ENCODE results near the gene NPPC.
"Not testable (repeated sequence)": the region's sequence is repeated elsewhere in the genome, so short reads cannot be mapped to it uniquely, and the experiment has no call there.

The NPPC gene

DNA sequence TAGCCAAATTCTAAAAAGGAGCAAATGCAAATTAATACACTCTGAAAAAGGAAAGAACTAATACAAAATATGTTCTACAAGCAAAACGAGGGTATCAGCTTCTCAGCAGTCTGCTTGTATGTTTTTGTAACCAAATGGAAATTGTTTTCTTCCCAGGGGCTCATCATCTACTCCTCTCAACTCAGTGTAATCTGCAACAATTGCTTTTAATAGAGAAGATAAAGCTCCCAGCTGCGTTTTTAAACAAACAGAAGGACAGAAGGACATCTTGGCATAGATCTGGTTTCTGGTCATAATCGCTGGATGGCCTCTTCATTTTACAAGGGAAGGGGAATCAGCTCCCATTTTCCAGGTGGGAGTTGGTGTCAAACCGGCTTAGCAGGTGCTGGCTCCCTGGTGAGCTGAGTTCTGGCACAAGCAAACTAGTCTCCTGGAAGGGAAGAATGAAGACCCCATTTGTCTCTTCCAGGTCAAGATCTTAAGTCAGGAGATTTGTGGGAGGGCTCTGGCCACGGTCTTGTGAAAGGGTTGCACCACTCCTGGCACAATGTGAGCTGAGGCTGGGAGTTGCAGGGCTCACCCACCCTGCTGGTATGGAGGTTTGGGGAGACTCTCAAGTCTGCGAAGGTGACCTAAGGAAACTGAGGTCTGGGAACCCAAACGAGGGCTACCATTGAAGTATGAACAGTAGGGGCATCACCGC lies 41.6 kb downstream of the NPPC start:
- DNase-seq (ENCODE audit: low spot score): no peak

DNA sequence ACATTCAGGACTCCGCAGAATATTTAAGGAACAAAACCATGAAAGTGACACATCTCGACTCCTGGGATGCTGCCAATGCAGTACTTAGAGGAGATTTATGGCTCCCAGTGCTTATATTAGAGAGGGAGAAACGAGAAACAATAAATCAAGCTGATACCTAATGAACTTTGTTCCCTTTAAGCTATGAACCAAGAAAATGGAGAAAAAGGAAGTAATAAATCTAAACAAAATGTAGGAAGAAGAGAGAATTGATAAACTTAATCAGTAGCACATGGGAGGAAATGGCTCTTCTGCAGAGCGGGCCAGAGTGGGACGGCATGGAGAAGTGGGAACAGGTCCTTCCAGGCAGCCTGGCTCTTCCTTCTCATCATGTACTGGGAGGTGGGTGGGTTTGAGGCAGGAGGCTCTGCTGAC lies 42.7 kb downstream of the NPPC start:
- no peak for DNase-seq (ENCODE audit: low spot score)

- no peak for DNase-seq (ENCODE audit: low spot score)
Measured at GRCh38 chr2:231882646-231883045, 43.5 kb downstream of the NPPC start.

- not testable (repeated sequence) for DNase-seq (ENCODE audit: low spot score)
Measured at GRCh38 chr2:231880371-231880770, 45.8 kb downstream of the NPPC start.

- DNase-seq (ENCODE audit: low spot score): no peak
Measured at GRCh38 chr2:231879216-231879615, 47.0 kb downstream of the NPPC start.

GRCh38 chr2:231877533-231878456 lies 48.4 kb downstream of the NPPC start:
- no peak for DNase-seq (ENCODE audit: low spot score)

- no peak for DNase-seq (ENCODE audit: low spot score)
Measured at GRCh38 chr2:231874944-231875343, 51.3 kb downstream of the NPPC start.

All from RKO (cell line).